Neural cell (in vitro differentiated cells): ENCODE measurements around the gene VRK1.

ENCODE experiments used
- CTCF ChIP-seq: fragments of 450-650 bp; IDR thresholded peaks from 2 replicates; pipeline ENCODE4 v1.5.1; 2014; ENCODE audit warnings: antibody characterized with exemption, mild to moderate bottlenecking, moderate library complexity; ENCODE audit not compliant: poor library complexity, severe bottlenecking
- EP300 ChIP-seq: fragments of 450-650 bp; conservative IDR thresholded peaks from 2 replicates; pipeline ENCODE4 v1.6.1; 2014; ENCODE audit warnings: antibody characterized with exemption, mild to moderate bottlenecking, moderate library complexity; ENCODE audit not compliant: poor library complexity, severe bottlenecking
- EZH2 ChIP-seq: fragments of 200-600, 300-800 bp; shearing (Covaris generic), sonication (generic); IDR thresholded peaks from 2 replicates; pipeline ENCODE4 v1.6.1; 2014; ENCODE audit warnings: antibody characterized with exemption, low read length, borderline replicate concordance, mild to moderate bottlenecking; ENCODE audit not compliant: insufficient read depth, poor library complexity, severe bottlenecking
- MXI1 ChIP-seq: fragments of 450-650 bp; conservative IDR thresholded peaks from 2 replicates; pipeline ENCODE4 v1.6.1; 2014; ENCODE audit warnings: antibody characterized with exemption, mild to moderate bottlenecking; ENCODE audit not compliant: poor library complexity, severe bottlenecking
- POLR2AphosphoS5 ChIP-seq: IDR thresholded peaks from 2 replicates; pipeline ENCODE4 v1.6.1; 2012
- RAD21 ChIP-seq: fragments of 450-650 bp; conservative IDR thresholded peaks from 2 replicates; pipeline ENCODE4 v1.6.1; 2014; ENCODE audit warnings: antibody characterized with exemption, mild to moderate bottlenecking, moderate library complexity
- REST ChIP-seq: IDR thresholded peaks from 2 replicates; pipeline ENCODE4 v1.6.1; 2012; ENCODE audit warnings: borderline replicate concordance
- TAF1 ChIP-seq: IDR thresholded peaks from 2 replicates; pipeline ENCODE4 v1.6.1; 2012; ENCODE audit warnings: low read depth

GRCh38 chr14:96895658-96896271 is 98.6 kb downstream of the VRK1 start:
- TF ChIP-seq CTCF (no peak), EP300 (no peak), MXI1 (no peak), EZH2 (no peak), POLR2AphosphoS5 (no peak), RAD21 (no peak), REST (no peak), TAF1 (no peak)
